A673 (cell line): ENCODE measurements around the gene CCDC69. TPM values are rescaled to one million over a fixed set of nuclear protein-coding genes. Genes with fewer than 3 reads are reported as not detected.

ENCODE experiments used
- BruUV-seq: library from RNA; stranded (reverse); fragments of 400-500 nt; replicated peaks from 2 replicates; lab custom pipeline; 2021; lab: Mats Ljungman, UMichigan
- CTCF ChIA-PET: fragments of 300-600 bp; sonication (Branson Sonifier 250); formaldehyde crosslinking; loops from one replicate; lab custom pipeline; 2022; ENCODE audit warnings: antibody characterized with exemption; lab: Charles Lee
- POLR2A ChIA-PET: fragments of 300-600 bp; sonication (Branson Sonifier 250); formaldehyde crosslinking; loops from one replicate; lab custom pipeline; 2022; ENCODE audit warnings: antibody characterized with exemption; ENCODE audit not compliant: low non-redundant PET; lab: Charles Lee
- DNase-seq: peaks from one replicate; pipeline ENCODE4 v3.0.0-alpha.2; 2015; ENCODE audit warnings: low spot score
- H3K27ac ChIP-seq: fragments of 200-600 bp; sonication (generic); 2 replicates; pipeline ENCODE4 v1.5.1; 2016; ENCODE audit warnings: mixed run types, low read depth, mild to moderate bottlenecking, mixed read lengths, antibody characterized with exemption, low read length; ENCODE audit not compliant: poor library complexity, severe bottlenecking
- H3K27me3 ChIP-seq: fragments of 200-600 bp; sonication (generic); replicated peaks from 2 replicates; pipeline ENCODE4 v1.6.1; 2017; ENCODE audit warnings: mixed run types, low read depth, mild to moderate bottlenecking, mixed read lengths, antibody characterized with exemption, low read length; ENCODE audit not compliant: insufficient read depth, poor library complexity
- H3K36me3 ChIP-seq: fragments of 200-600 bp; sonication (generic); 2 replicates; pipeline ENCODE4 v1.6.1; 2016; ENCODE audit warnings: mixed run types, mild to moderate bottlenecking, mixed read lengths, antibody characterized with exemption, low read length; ENCODE audit not compliant: insufficient read depth, poor library complexity, severe bottlenecking
- H3K4me1 ChIP-seq: fragments of 200-600 bp; sonication (generic); 2 replicates; pipeline ENCODE4 v1.6.1; 2017; ENCODE audit warnings: mixed run types, mild to moderate bottlenecking, mixed read lengths, antibody characterized with exemption, low read length; ENCODE audit not compliant: insufficient read depth, poor library complexity, severe bottlenecking
- H3K4me3 ChIP-seq: fragments of 200-600 bp; sonication (generic); 2 replicates; pipeline ENCODE4 v1.5.1; 2016; ENCODE audit warnings: low read depth, mixed run types, mild to moderate bottlenecking, mixed read lengths, low read length; ENCODE audit not compliant: poor library complexity, severe bottlenecking
- H3K9me3 ChIP-seq: fragments of 200-600 bp; sonication (generic); 2 replicates; pipeline ENCODE4 v1.6.1; 2016; ENCODE audit warnings: mixed run types, low read depth, mild to moderate bottlenecking, mixed read lengths, antibody characterized with exemption, low read length; ENCODE audit not compliant: poor library complexity, severe bottlenecking
- CTCF ChIP-seq: fragments of 300-800, 200-600 bp; sonication (generic); conservative IDR thresholded peaks from 2 replicates; pipeline ENCODE4 v1.5.1; 2017; ENCODE audit warnings: low read depth, mild to moderate bottlenecking, antibody characterized with exemption, low read length, moderate library complexity, mixed read lengths
- EZH2 ChIP-seq: fragments of 200-600 bp; sonication (generic); IDR thresholded peaks from 2 replicates; pipeline ENCODE4 v1.6.1; 2017; ENCODE audit warnings: borderline replicate concordance, low read depth, mild to moderate bottlenecking, mixed read lengths, antibody characterized with exemption, low read length; ENCODE audit not compliant: poor library complexity, severe bottlenecking
- intact Hi-C: fragments of 100-400 bp; cut with micrococcal nuclease; formaldehyde crosslinking; loops from one replicate; pipeline ENCODE4 v1.10.0; 2022; ENCODE audit not compliant: unreplicated experiment
- total RNA-seq: library from RNA; stranded (reverse); gene quantifications from 2 replicates; pipeline ENCODE4 v1.2.3, GENCODE V29; 2021

The CCDC69 gene
- total RNA-seq, 1 experiment from 2014 or later, result not detected

- TF ChIP-seq EZH2 (no peak), CTCF (no peak)
- no peak for DNase-seq
- H3K36me3 ChIP-seq, result no peaks in the 10 kb centered on the region
- POLR2A ChIA-PET, result no interaction called here
- CTCF ChIA-PET, result no interaction called here
- H3K4me3 ChIP-seq, result no peak overlapping the region
- no peaks in the 10 kb centered on the region for H3K4me1 ChIP-seq
- H3K27ac ChIP-seq, result no peak overlapping the region
- H3K9me3 ChIP-seq, result peaks cover 3% of the 10 kb centered on the region
- intact Hi-C loops, result no loop called here
- no TSS peak for BruUV-seq
- H3K27me3 ChIP-seq, result no peaks in the 10 kb centered on the region
These were observed 31.3 kb downstream of the CCDC69 start for GRCh38 chr5:151192626-151193025.

GRCh38 chr5:151191661-151192060 is 32.2 kb downstream of the CCDC69 start:
- Histone ChIP-seq H3K27me3 (no peaks in the 10 kb centered on the region), H3K36me3 (no peaks in the 10 kb centered on the region), H3K4me1 (no peaks in the 10 kb centered on the region), H3K27ac (no peak overlapping the region), H3K4me3 (no peak overlapping the region), H3K9me3 (peaks cover 3% of the 10 kb centered on the region)
- intact Hi-C loops, result no loop called here
- ChIA-PET CTCF (no interaction called here), POLR2A (no interaction called here)
- no TSS peak for BruUV-seq
- no peak for DNase-seq
- TF ChIP-seq EZH2, result no peak
- no peak for TF ChIP-seq CTCF

- intact Hi-C loops, result no loop called here
- POLR2A ChIA-PET, result no interaction called here
These were observed 34.7 kb downstream of the CCDC69 start for GRCh38 chr5:151189151-151189550.

More at GRCh38 chr5:151189151-151189550, 34.7 kb downstream of the CCDC69 start:
- no peaks in the 10 kb centered on the region for H3K27me3 ChIP-seq
- no TSS peak for BruUV-seq
- TF ChIP-seq EZH2 (no peak), CTCF (no peak)
- no peak overlapping the region for H3K4me3 ChIP-seq
- H3K27ac ChIP-seq, result no peak overlapping the region
- no peaks in the 10 kb centered on the region for H3K36me3 ChIP-seq
- CTCF ChIA-PET, result no interaction called here
- H3K4me1 ChIP-seq, result peaks cover 5% of the 10 kb centered on the region
- no peak for DNase-seq
- peaks cover 3% of the 10 kb centered on the region for H3K9me3 ChIP-seq
